ENCODE results near the gene HAVCR1.

DNA sequence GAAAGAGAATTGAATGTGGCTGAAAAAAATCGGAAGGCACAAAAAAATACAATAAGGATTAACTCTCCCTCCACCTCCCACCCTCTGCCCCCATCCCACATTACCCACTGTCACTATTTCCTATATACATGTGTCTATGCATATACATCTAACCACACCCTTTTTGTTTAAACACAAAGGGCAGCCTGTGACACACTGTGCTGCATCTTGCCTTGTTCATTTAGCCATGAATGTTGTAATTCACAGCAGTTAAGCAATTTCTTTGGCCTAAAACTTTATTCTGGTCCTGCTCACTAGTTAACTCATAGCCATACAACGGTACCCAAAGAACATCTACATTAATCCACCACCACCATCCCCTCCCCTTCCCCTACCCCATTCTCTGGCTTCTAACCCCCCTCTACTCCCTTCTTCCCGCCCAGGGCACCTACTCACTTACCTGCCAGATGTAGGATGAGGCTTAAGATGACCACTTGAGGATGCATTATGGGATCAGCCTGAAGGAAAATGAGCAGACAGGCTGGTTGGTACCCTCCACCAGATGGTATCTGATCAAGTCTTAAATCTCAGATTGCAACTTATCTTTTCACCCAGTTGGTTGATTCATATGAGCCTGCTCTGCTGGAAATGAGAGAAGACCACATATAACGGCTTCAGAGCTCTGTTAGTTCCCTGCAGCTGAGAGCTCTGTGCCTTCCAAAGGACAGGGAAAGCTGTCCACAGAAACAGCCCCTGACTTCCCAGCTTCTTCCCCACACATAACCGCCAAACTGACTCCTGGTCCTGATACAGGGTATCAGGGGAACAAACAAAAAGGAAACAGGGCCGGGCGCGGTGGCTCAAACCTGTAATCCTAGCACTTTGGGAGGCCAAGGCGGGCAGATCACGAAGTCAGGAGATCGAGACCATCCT, 1.2 kb downstream of the HAVCR1 start:
- TF ChIP-seq, protein P1, sequence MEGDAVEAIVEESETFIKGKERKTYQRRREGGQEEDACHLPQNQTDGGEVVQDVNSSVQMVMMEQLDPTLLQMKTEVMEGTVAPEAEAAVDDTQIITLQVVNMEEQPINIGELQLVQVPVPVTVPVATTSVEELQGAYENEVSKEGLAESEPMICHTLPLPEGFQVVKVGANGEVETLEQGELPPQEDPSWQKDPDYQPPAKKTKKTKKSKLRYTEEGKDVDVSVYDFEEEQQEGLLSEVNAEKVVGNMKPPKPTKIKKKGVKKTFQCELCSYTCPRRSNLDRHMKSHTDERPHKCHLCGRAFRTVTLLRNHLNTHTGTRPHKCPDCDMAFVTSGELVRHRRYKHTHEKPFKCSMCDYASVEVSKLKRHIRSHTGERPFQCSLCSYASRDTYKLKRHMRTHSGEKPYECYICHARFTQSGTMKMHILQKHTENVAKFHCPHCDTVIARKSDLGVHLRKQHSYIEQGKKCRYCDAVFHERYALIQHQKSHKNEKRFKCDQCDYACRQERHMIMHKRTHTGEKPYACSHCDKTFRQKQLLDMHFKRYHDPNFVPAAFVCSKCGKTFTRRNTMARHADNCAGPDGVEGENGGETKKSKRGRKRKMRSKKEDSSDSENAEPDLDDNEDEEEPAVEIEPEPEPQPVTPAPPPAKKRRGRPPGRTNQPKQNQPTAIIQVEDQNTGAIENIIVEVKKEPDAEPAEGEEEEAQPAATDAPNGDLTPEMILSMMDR (IDR thresholded peaks at IDR 0.05) = no peak
- no peak for TF ChIP-seq POLR2A (IDR thresholded peaks at IDR 0.05)
- TF ChIP-seq POLR2AphosphoS5 (IDR thresholded peaks at IDR 0.05) = no peak
